Left kidney (tissue), 2 donors: ENCODE data around the gene ZCWPW1. TPM values are rescaled to one million over a fixed set of nuclear protein-coding genes. Genes with fewer than 3 reads are reported as not detected.
"Not testable (repeated sequence)": the region's sequence is repeated elsewhere in the genome, so short reads cannot be mapped to it uniquely, and the experiment has no call there.

Experiments used
- DNase-seq: peaks from one replicate; pipeline ENCODE4 v3.0.0-alpha.2; 2013
- polyA plus RNA-seq: library from polyadenylated mRNA; unstranded; fragments of 120-200 nt; gene quantifications from one replicate; pipeline ENCODE4 v1.2.1, GENCODE V29; 2013; ENCODE audit not compliant: insufficient read length

ZCWPW1 gene
- polyA plus RNA-seq, 1 donor: 7.5 TPM

GRCh38 chr7:100373261-100373831 lies 55.2 kb downstream of the ZCWPW1 start, which contains the start of gene PILRA:
PILRA (plus strand) TSS chr7:100373487; CDS start chr7:100373657, 170 bp downstream.
- DNase-seq: no peak

- no peak for DNase-seq
Observed at GRCh38 chr7:100372694-100373093, 55.8 kb downstream of the ZCWPW1 start.

GRCh38 chr7:100372256-100372655 lies 56.2 kb downstream of the ZCWPW1 start:
- DNase-seq: no peak

- no peak for DNase-seq
Observed at GRCh38 chr7:100371561-100372171, 56.8 kb downstream of the ZCWPW1 start.

- no peak for DNase-seq
Observed at GRCh38 chr7:100370746-100371145, 57.8 kb downstream of the ZCWPW1 start.

- DNase-seq: no peak
Observed at GRCh38 chr7:100370303-100370702, 58.2 kb downstream of the ZCWPW1 start.

GRCh38 chr7:100369105-100369504 lies 59.4 kb downstream of the ZCWPW1 start:
- no peak for DNase-seq

GRCh38 chr7:100367676-100368613 lies 60.6 kb downstream of the ZCWPW1 start:
- no peak for DNase-seq

GRCh38 chr7:100367251-100367620 lies 61.3 kb downstream of the ZCWPW1 start:
- DNase-seq: no peak

GRCh38 chr7:100366411-100367250 lies 61.9 kb downstream of the ZCWPW1 start:
- DNase-seq: no peak

- not testable (repeated sequence) for DNase-seq
Observed at GRCh38 chr7:100365998-100366367, 62.5 kb downstream of the ZCWPW1 start.

GRCh38 chr7:100364480-100364879 lies 64.0 kb downstream of the ZCWPW1 start:
- DNase-seq: no peak

GRCh38 chr7:100363797-100364196 lies 64.7 kb downstream of the ZCWPW1 start:
- DNase-seq: not testable (repeated sequence)

- no peak for DNase-seq
Observed at GRCh38 chr7:100363098-100363497, 65.4 kb downstream of the ZCWPW1 start.

GRCh38 chr7:100360135-100360854 lies 68.2 kb downstream of the ZCWPW1 start:
- no peak for DNase-seq

GRCh38 chr7:100358857-100359212 lies 69.7 kb downstream of the ZCWPW1 start:
- no peak for DNase-seq

GRCh38 chr7:100358027-100358856 lies 70.3 kb downstream of the ZCWPW1 start, which contains the start of gene PILRB:
PILRB (plus strand) TSS chr7:100358117; CDS start chr7:100358303, 186 bp downstream.
- no peak for DNase-seq

- DNase-seq: no peak
Observed at GRCh38 chr7:100357131-100357561, 71.4 kb downstream of the ZCWPW1 start.

GRCh38 chr7:100356416-100357068 lies 72.0 kb downstream of the ZCWPW1 start:
- no peak for DNase-seq
